GM12874 (cell line): Measurements from ENCODE around the gene TGFB2.

Experiments
- CTCF ChIP-seq: IDR thresholded peaks from 2 replicates; pipeline ENCODE4 v1.5.1; 2011; ENCODE audit warnings: low read depth, mild to moderate bottlenecking, control low read depth, low read length, moderate library complexity; ENCODE audit not compliant: insufficient read depth

Gene TGFB2

GRCh38 chr1:218481116-218481775 lies 136.1 kb downstream of the TGFB2 start:
- no peak for TF ChIP-seq CTCF

- TF ChIP-seq CTCF = no peak
Measured at GRCh38 chr1:218482683-218483082, 137.5 kb downstream of the TGFB2 start.

- TF ChIP-seq CTCF = no peak
Measured at GRCh38 chr1:218485241-218485928, 140.2 kb downstream of the TGFB2 start.

- TF ChIP-seq CTCF = no peak
Measured at GRCh38 chr1:218488531-218488930, 143.4 kb downstream of the TGFB2 start.

- TF ChIP-seq CTCF = no peak
Measured at GRCh38 chr1:218488986-218489385, 143.8 kb downstream of the TGFB2 start.

GRCh38 chr1:218490406-218490922 lies 145.3 kb downstream of the TGFB2 start:
- TF ChIP-seq CTCF = no peak

GRCh38 chr1:218492874-218493273 lies 147.7 kb downstream of the TGFB2 start:
- no peak for TF ChIP-seq CTCF
